ENCODE data around the gene NXN. TPM values are rescaled to one million over a fixed set of nuclear protein-coding genes. Genes with fewer than 3 reads are reported as not detected.

The NXN gene
- polyA plus RNA-seq, 3 donors = not detected

- intact Hi-C loops (cut with micrococcal nuclease) = no loop called here
- H3K36me3 Mint-ChIP-seq = no peaks in the 10 kb centered on the region
- Histone ChIP-seq H3K79me2 (ENCODE audit: insufficient read depth, low read length) (no peaks in the 10 kb centered on the region), H3K9me3 (replicated peaks in 1 of 2; ENCODE audit: control insufficient read depth in 1 of 2, insufficient read depth in 1 of 2, low read length in 2 of 2) (no peaks in the 10 kb centered on the region), H3K36me3 (replicated peaks in 1 of 2; ENCODE audit: control insufficient read depth in 1 of 2, insufficient read depth in 2 of 2, low read length in 2 of 2) (no peaks in the 10 kb centered on the region), H3K27ac (ENCODE audit: low read depth in 1 of 2, low read length in 2 of 2) (no peak overlapping the region), H2AFZ (ENCODE audit: insufficient read depth, low read depth, low read length, poor library complexity, severe bottlenecking) (no peak overlapping the region), H3K27me3 (ENCODE audit: control insufficient read depth in 2 of 2, insufficient read depth in 2 of 2, low read length in 2 of 2) (no peaks in the 10 kb centered on the region), H3K9ac (ENCODE audit: insufficient read depth, low read length, poor library complexity, severe bottlenecking) (no peak overlapping the region), H3K4me2 (replicated peaks; ENCODE audit: extremely low read depth, low read length, poor library complexity, severe bottlenecking) (no peak overlapping the region), H3K4me1 (ENCODE audit: control insufficient read depth in 1 of 2, insufficient read depth in 2 of 2, low read length in 2 of 2) (no peaks in the 10 kb centered on the region), H4K20me1 (ENCODE audit: insufficient read depth, low read length) (no peaks in the 10 kb centered on the region), H3K4me3 (replicated peaks in 1 of 3; ENCODE audit: low read depth in 2 of 3, low read length in 3 of 3) (no peak overlapping the region)
- TF ChIP-seq CTCF (IDR thresholded peaks at IDR 0.05) = no peak
- H3K27me3 Mint-ChIP-seq (ENCODE audit: low read depth in 3 of 3) = peaks cover 4 to 18% (median 15%) of the 10 kb centered on the region in 3 donors
- H3K4me3 Mint-ChIP-seq = no peak overlapping the region
- no peak for DNase-seq
- H3K9me3 Mint-ChIP-seq = no peaks in the 10 kb centered on the region
- no peaks in the 10 kb centered on the region for H3K4me1 Mint-ChIP-seq
- H3K27ac Mint-ChIP-seq = no peak overlapping the region
- WGBS (ENCODE audit: insufficient coverage) = 87% methylated on average over 6 of the region's 11 CpGs
Observed at GRCh38 chr17:935485-935884, 44.1 kb downstream of the NXN start.

DNA sequence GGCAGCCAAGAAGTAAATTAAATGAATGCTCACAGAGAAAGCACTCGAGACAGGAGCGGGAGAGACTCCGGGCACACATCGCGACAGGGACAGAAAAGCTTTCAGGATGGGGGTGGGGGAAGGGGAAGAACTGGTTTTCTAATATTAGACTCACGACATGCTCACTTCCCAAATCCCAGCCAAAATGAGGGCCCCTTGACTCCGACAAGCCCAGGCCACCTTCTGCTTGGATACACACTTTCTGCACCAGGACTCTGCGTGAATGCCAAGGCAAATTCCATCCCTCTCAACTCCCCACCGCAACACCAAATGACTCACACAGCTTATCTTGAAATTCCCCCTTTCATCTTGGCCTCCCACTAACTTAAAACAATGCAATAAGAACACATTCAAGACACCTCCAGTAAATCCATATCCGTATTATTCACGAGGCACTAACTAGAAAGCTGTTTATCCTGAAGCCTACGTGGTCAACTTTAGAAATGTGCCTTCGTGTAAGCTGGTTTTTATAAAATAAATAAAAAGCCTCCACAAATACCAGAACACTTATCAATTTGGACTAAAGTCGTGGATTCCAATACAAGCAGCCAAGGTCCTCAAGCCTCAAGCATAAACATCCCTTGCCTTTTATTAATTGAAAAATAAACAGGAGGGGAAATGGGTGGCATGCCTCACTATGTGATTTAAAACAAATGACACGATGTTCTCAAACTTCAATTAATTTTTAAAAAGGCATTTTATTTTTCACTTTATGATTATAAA is 46.1 kb downstream of the NXN start:
- Mint-ChIP-seq H3K36me3 (no peaks in the 10 kb centered on the region), H3K27ac (no peak overlapping the region), H3K27me3 (ENCODE audit: low read depth in 3 of 3) (peaks cover 2 to 22% (median 13%) of the 10 kb centered on the region in 3 donors), H3K4me1 (no peaks in the 10 kb centered on the region), H3K4me3 (no peak overlapping the region), H3K9me3 (no peaks in the 10 kb centered on the region)
- Histone ChIP-seq H3K4me3 (replicated peaks in 1 of 3; ENCODE audit: low read depth in 2 of 3, low read length in 3 of 3) (no peak overlapping the region), H3K27me3 (ENCODE audit: control insufficient read depth in 2 of 2, insufficient read depth in 2 of 2, low read length in 2 of 2) (no peaks in the 10 kb centered on the region), H2AFZ (ENCODE audit: insufficient read depth, low read depth, low read length, poor library complexity, severe bottlenecking) (no peak overlapping the region), H3K9me3 (replicated peaks in 1 of 2; ENCODE audit: control insufficient read depth in 1 of 2, insufficient read depth in 1 of 2, low read length in 2 of 2) (no peaks in the 10 kb centered on the region), H3K27ac (ENCODE audit: low read depth in 1 of 2, low read length in 2 of 2) (no peak overlapping the region), H3K4me2 (replicated peaks; ENCODE audit: extremely low read depth, low read length, poor library complexity, severe bottlenecking) (no peak overlapping the region), H3K9ac (ENCODE audit: insufficient read depth, low read length, poor library complexity, severe bottlenecking) (no peak overlapping the region), H4K20me1 (ENCODE audit: insufficient read depth, low read length) (no peaks in the 10 kb centered on the region), H3K36me3 (replicated peaks in 1 of 2; ENCODE audit: control insufficient read depth in 1 of 2, insufficient read depth in 2 of 2, low read length in 2 of 2) (no peaks in the 10 kb centered on the region), H3K4me1 (ENCODE audit: control insufficient read depth in 1 of 2, insufficient read depth in 2 of 2, low read length in 2 of 2) (no peaks in the 10 kb centered on the region), H3K79me2 (ENCODE audit: insufficient read depth, low read length) (no peaks in the 10 kb centered on the region)
- intact Hi-C loops (cut with micrococcal nuclease) = no loop called here
- no peak for TF ChIP-seq CTCF (IDR thresholded peaks at IDR 0.05)
- DNase-seq = no peak
- 72% methylated on average over 4 of the region's 15 CpGs for WGBS (ENCODE audit: insufficient coverage)
